K562 (cell line): ENCODE data around the gene WDR54. TPM values are rescaled to one million over a fixed set of nuclear protein-coding genes. Genes with fewer than 3 reads are reported as not detected.
A peak's percentile ranks its signal among the peaks of the same experiment; 100 is the strongest.

Experiments used
- KAT8 ChIP-seq: fragments of 450-650 bp; IDR thresholded peaks from 2 replicates; pipeline ENCODE4 v1.6.1; 2016; ENCODE audit warnings: low read depth, mild to moderate bottlenecking
- MEF2A ChIP-seq: IDR thresholded peaks from 2 replicates; pipeline ENCODE4 v1.6.1; 2011; ENCODE audit warnings: low read depth, mild to moderate bottlenecking, low read length, moderate library complexity; ENCODE audit not compliant: control insufficient read depth
- MNT ChIP-seq, 2 experiments: fragments of 450-650 bp; conservative IDR thresholded peaks; 2 replicates each; pipeline ENCODE4 v1.6.1; 2017; ENCODE audit warnings: mild to moderate bottlenecking in 2 of 2, moderate library complexity in 2 of 2
- POLR2AphosphoS5 ChIP-seq: IDR thresholded peaks from 2 replicates; pipeline ENCODE4 v1.6.1; 2011; ENCODE audit warnings: mild to moderate bottlenecking, low read depth, low read length, moderate library complexity; ENCODE audit not compliant: control insufficient read depth, insufficient read depth
- RFX5 ChIP-seq: IDR thresholded peaks from 2 replicates; pipeline ENCODE4 v1.6.1; 2011; ENCODE audit warnings: low read depth, mild to moderate bottlenecking, improper control_type of control experiment, low read length
- SMARCE1 ChIP-seq: fragments of 450-650 bp; IDR thresholded peaks from 2 replicates; pipeline ENCODE4 v1.7.1; 2016; ENCODE audit warnings: mild to moderate bottlenecking
- ZBED1 ChIP-seq: IDR thresholded peaks from 2 replicates; pipeline ENCODE4 v1.6.1; 2014
- ZBTB11 ChIP-seq, 3 experiments: fragments of 200-800 bp in 1 of 3; fragments of 250-450 bp in 1 of 3; fragments of 450-650 bp in 1 of 3; sonication (Bioruptor Pico) in 1 of 3; sonication (Bioruptor generic) in 1 of 3; formaldehyde crosslinking in 1 of 3; IDR thresholded peaks; 2 replicates each; pipeline versions ENCODE4 v1.6.1 to v1.8.0; 2016 to 2022; ENCODE audit warnings: mild to moderate bottlenecking in 2 of 3, missing genetic modification characterization in 2 of 3, missing compliant biosample characterization in 1 of 3, moderate library complexity in 1 of 3
- ZNF133 ChIP-seq: fragments of 250-450 bp; sonication (Bioruptor Pico); IDR thresholded peaks from 2 replicates; pipeline ENCODE4 v1.4.0; 2020; ENCODE audit warnings: mild to moderate bottlenecking
- polyA plus RNA-seq, 8 experiments: library from polyadenylated mRNA; depleted of rRNA in 4 of 8; stranded (reverse) in 5 of 8; unstranded in 3 of 8; fragments of >200 nt; fragmentation: Nextera tagmentation in 2 of 8; fragmentation: Illumina TruSeq in 1 of 8; extraction: Ambion mirVana in 2 of 8; extraction: Trizol in 1 of 8; gene quantifications; 2 replicates each; pipeline versions ENCODE4 v1.2.1 to v1.2.3, GENCODE V29; 2011 to 2014; ENCODE audit warnings: inconsistent platforms in 1 of 8, missing spikeins in 1 of 8
- total RNA-seq, 7 experiments: library from RNA; depleted of rRNA in 6 of 7; stranded (reverse); fragments of >200 nt in 6 of 7; fragmentation: Illumina TruSeq in 2 of 7; extraction: Trizol in 2 of 7; gene quantifications; 2 replicates each; pipeline versions ENCODE4 v1.2.1 to v1.2.3, GENCODE V29; 2011 to 2021; ENCODE audit warnings: low replicate concordance in 1 of 7

WDR54 gene
- total and polyA plus RNA-seq, 9 of the 15 experiments (the other 6 are each of a cell fraction or from before 2014, with no cell fraction given), result 5.2 to 15.2 (median 7.4) TPM

GRCh38 chr2:74444498-74445318, 23.2 kb downstream of the WDR54 start (continued):
- TF ChIP-seq ZBTB11 (CRISPR knock-in tag; IDR thresholded peaks at IDR 0.05), result no peak
- no peak for TF ChIP-seq MEF2A
- no peak for TF ChIP-seq KAT8
- no peak for TF ChIP-seq ZBED1
- peak; percentile 1; the same call in 1 of the 2 replicates for TF ChIP-seq SMARCE1
- TF ChIP-seq RFX5, result no peak
- TF ChIP-seq POLR2AphosphoS5, result no peak
- TF ChIP-seq ZNF133 (CRISPR knock-in tag), result no peak
- no peak for TF ChIP-seq MNT (conservative IDR thresholded peaks at IDR 0.05)
